Neural crest cell (in vitro differentiated cells): Measurements from ENCODE around the gene MRPS18C. TPM values are rescaled to one million over a fixed set of nuclear protein-coding genes. Genes with fewer than 3 reads are reported as not detected.

Experiments used
- DNase-seq: peaks from one replicate; pipeline ENCODE4 v3.0.0; 2021; ENCODE audit warnings: low read depth, mixed read lengths, low spot score
- H3K27ac Mint-ChIP-seq: one replicate; pipeline ENCODE4 v1.8.0; 2021; ENCODE audit warnings: mild to moderate bottlenecking, mixed read lengths; ENCODE audit not compliant: unreplicated experiment
- H3K27me3 Mint-ChIP-seq: 2 replicates; pipeline ENCODE4 v1.8.0; 2021; ENCODE audit warnings: low read depth, mild to moderate bottlenecking, mixed read lengths
- H3K36me3 Mint-ChIP-seq: 2 replicates; pipeline ENCODE4 v1.8.0; 2021; ENCODE audit warnings: low read depth, mild to moderate bottlenecking, mixed read lengths
- H3K4me1 Mint-ChIP-seq: 2 replicates; pipeline ENCODE4 v1.8.0; 2021; ENCODE audit warnings: mixed read lengths
- H3K4me3 Mint-ChIP-seq: one replicate; pipeline ENCODE4 v1.8.0; 2021; ENCODE audit warnings: mild to moderate bottlenecking, mixed read lengths
- H3K9me3 Mint-ChIP-seq: 2 replicates; pipeline ENCODE4 v1.8.0; 2021; ENCODE audit warnings: mixed read lengths
- CTCF ChIP-seq: fragments of 200-600 bp; sonication (generic); conservative IDR thresholded peaks from 2 replicates; pipeline ENCODE4 v1.5.0; 2021; ENCODE audit warnings: antibody characterized with exemption, mild to moderate bottlenecking
- total RNA-seq: library from RNA; stranded (reverse); gene quantifications from 2 replicates; pipeline ENCODE4 v1.2.1, GENCODE V29; 2021

MRPS18C gene
- total RNA-seq, 1 donor from 2014 or later = 56.8 TPM

- DNase-seq = no peak
- H3K27me3 Mint-ChIP-seq = no peaks in the 10 kb centered on the region
- TF ChIP-seq CTCF = no peak
- H3K9me3 Mint-ChIP-seq = no peaks in the 10 kb centered on the region
- no peak overlapping the region for H3K27ac Mint-ChIP-seq
- H3K4me3 Mint-ChIP-seq = no peak overlapping the region
- H3K36me3 Mint-ChIP-seq = peaks cover 6% of the 10 kb centered on the region
- no peaks in the 10 kb centered on the region for H3K4me1 Mint-ChIP-seq
Measured at GRCh38 chr4:83431200-83431599, 24.7 kb upstream of the MRPS18C start.

- H3K9me3 Mint-ChIP-seq = no peaks in the 10 kb centered on the region
- no peak for DNase-seq
- no peak overlapping the region for H3K4me3 Mint-ChIP-seq
- TF ChIP-seq CTCF = no peak
- H3K36me3 Mint-ChIP-seq = no peaks in the 10 kb centered on the region
- H3K27me3 Mint-ChIP-seq = no peaks in the 10 kb centered on the region
- H3K4me1 Mint-ChIP-seq = no peaks in the 10 kb centered on the region
- no peak overlapping the region for H3K27ac Mint-ChIP-seq
Measured at GRCh38 chr4:83436680-83437079, 19.2 kb upstream of the MRPS18C start.

- H3K4me3 Mint-ChIP-seq = no peak overlapping the region
Measured at GRCh38 chr4:83438719-83439118, 17.1 kb upstream of the MRPS18C start.

GRCh38 chr4:83440148-83440814 is 15.6 kb upstream of the MRPS18C start:
- no peak for DNase-seq
- H3K9me3 Mint-ChIP-seq = no peaks in the 10 kb centered on the region
- H3K36me3 Mint-ChIP-seq = no peaks in the 10 kb centered on the region
- no peak overlapping the region for H3K27ac Mint-ChIP-seq
- no peaks in the 10 kb centered on the region for H3K4me1 Mint-ChIP-seq
- no peak for TF ChIP-seq CTCF
- no peaks in the 10 kb centered on the region for H3K27me3 Mint-ChIP-seq
- H3K4me3 Mint-ChIP-seq = no peak overlapping the region

More at GRCh38 chr4:83438719-83439118, 17.1 kb upstream of the MRPS18C start:
- no peaks in the 10 kb centered on the region for H3K36me3 Mint-ChIP-seq
- H3K4me1 Mint-ChIP-seq = no peaks in the 10 kb centered on the region
- H3K27ac Mint-ChIP-seq = no peak overlapping the region
- no peaks in the 10 kb centered on the region for H3K9me3 Mint-ChIP-seq
- DNase-seq = no peak
- H3K27me3 Mint-ChIP-seq = no peaks in the 10 kb centered on the region
- no peak for TF ChIP-seq CTCF

GRCh38 chr4:83440899-83441298 is 15.0 kb upstream of the MRPS18C start:
- TF ChIP-seq CTCF = no peak
- H3K4me1 Mint-ChIP-seq = no peaks in the 10 kb centered on the region
- no peaks in the 10 kb centered on the region for H3K9me3 Mint-ChIP-seq
- H3K4me3 Mint-ChIP-seq = no peak overlapping the region
- no peaks in the 10 kb centered on the region for H3K27me3 Mint-ChIP-seq
- no peaks in the 10 kb centered on the region for H3K36me3 Mint-ChIP-seq
- no peak overlapping the region for H3K27ac Mint-ChIP-seq
- no peak for DNase-seq
